CD4-positive, alpha-beta T cell (primary cell): ENCODE measurements around the gene OPRL1. TPM values are rescaled to one million over a fixed set of nuclear protein-coding genes. Genes with fewer than 3 reads are reported as not detected.
"Not testable (repeated sequence)": the region's sequence is repeated elsewhere in the genome, so short reads cannot be mapped to it uniquely, and the experiment has no call there.

Source experiments
- ATAC-seq: fragments of 200-7000 bp; cut with Tn5 transposase; one replicate; pipeline ENCODE4 v1.10.0; 2022; ENCODE audit warnings: mild to moderate bottlenecking; ENCODE audit not compliant: poor library complexity
- CTCF ChIA-PET: fragments of 350-600 bp; sonication (Branson Sonifier 250); formaldehyde crosslinking; loops from one replicate; lab custom pipeline; 2021; ENCODE audit warnings: antibody characterized with exemption, inconsistent platforms; lab: Charles Lee
- POLR2A ChIA-PET: fragments of 350-600 bp; sonication (Branson Sonifier 250); formaldehyde crosslinking; loops from one replicate; lab custom pipeline; 2021; ENCODE audit warnings: antibody characterized with exemption, inconsistent platforms; lab: Charles Lee
- DNase-seq, 14 experiments: peaks; one replicate each; pipeline ENCODE4 v3.0.0-alpha.2; 2013 to 2020; ENCODE audit warnings: mixed read lengths in 2 of 14
- H3K27ac ChIP-seq, 2 donors: one replicate each; pipeline versions ENCODE4 v1.5.1 to v1.7.0; 2013; ENCODE audit warnings: low read length in 2 of 2, low read depth in 1 of 2, mild to moderate bottlenecking in 1 of 2
- H3K27me3 ChIP-seq, 2 experiments: 1 replicate in 1 of 2; 2 replicates in 1 of 2; pipeline versions ENCODE4 v1.6.1 to v1.7.0; 2013; ENCODE audit warnings: low read length in 2 of 2, control low read depth in 1 of 2, mild to moderate bottlenecking in 1 of 2, moderate library complexity in 1 of 2; ENCODE audit not compliant: insufficient read depth in 2 of 2, control insufficient read depth in 1 of 2
- H3K36me3 ChIP-seq: one replicate; pipeline ENCODE4 v1.6.1; 2013; ENCODE audit warnings: low read length, control low read depth; ENCODE audit not compliant: insufficient read depth
- H3K4me1 ChIP-seq: one replicate; pipeline ENCODE4 v1.6.1; 2013; ENCODE audit warnings: low read length, control low read depth; ENCODE audit not compliant: insufficient read depth
- H3K4me3 ChIP-seq: one replicate; pipeline ENCODE4 v1.5.1; 2013; ENCODE audit warnings: mild to moderate bottlenecking, low read length, moderate library complexity
- H3K9me3 ChIP-seq, 2 experiments: 1 replicate in 1 of 2; 2 replicates in 1 of 2; pipeline versions ENCODE4 v1.6.1 to v1.7.0; 2013; ENCODE audit warnings: low read length in 2 of 2, mild to moderate bottlenecking in 2 of 2, control low read depth in 1 of 2, moderate library complexity in 1 of 2; ENCODE audit not compliant: control insufficient read depth in 1 of 2, insufficient read depth in 1 of 2
- H3K27ac Mint-ChIP-seq: one replicate; pipeline ENCODE4 v1.8.0; 2020; ENCODE audit warnings: mixed read lengths
- H3K27me3 Mint-ChIP-seq: one replicate; pipeline ENCODE4 v1.8.0; 2021; ENCODE audit warnings: mixed read lengths
- H3K36me3 Mint-ChIP-seq: one replicate; pipeline ENCODE4 v1.8.0; 2021; ENCODE audit warnings: low read depth, mixed read lengths
- H3K4me1 Mint-ChIP-seq: one replicate; pipeline ENCODE4 v1.8.0; 2021; ENCODE audit warnings: low read depth, mixed read lengths
- H3K4me3 Mint-ChIP-seq: one replicate; pipeline ENCODE4 v1.8.0; 2020; ENCODE audit warnings: mild to moderate bottlenecking, mixed read lengths
- H3K9me3 Mint-ChIP-seq: one replicate; pipeline ENCODE4 v1.8.0; 2020; ENCODE audit warnings: mixed read lengths
- intact Hi-C, 2 experiments: fragments of 100-400 bp; cut with DNase I in 1 of 2; cut with micrococcal nuclease in 1 of 2; formaldehyde crosslinking; loops; one replicate each; pipeline versions ENCODE4 v1.15.1 to v1.9.0; 2023 to 2025; cut with DNase I, micrococcal nuclease
- total RNA-seq, 174 experiments: library from RNA in 2 of 174; stranded (reverse) in 2 of 174; gene quantifications; one replicate each; pipeline ENCODE4 v1.2.3 and lab custom pipeline; 2021 to 2026
- TF ChIP-seq, protein P1 (sequence below): fragments of 200-600 bp; IDR thresholded peaks from one replicate; pipeline ENCODE4 v1.8.0; 2022; ENCODE audit warnings: antibody characterized with exemption, mild to moderate bottlenecking

Gene OPRL1
- total RNA-seq, 2 experiments from 2014 or later, result 1.0 to 1.2 TPM

DNA sequence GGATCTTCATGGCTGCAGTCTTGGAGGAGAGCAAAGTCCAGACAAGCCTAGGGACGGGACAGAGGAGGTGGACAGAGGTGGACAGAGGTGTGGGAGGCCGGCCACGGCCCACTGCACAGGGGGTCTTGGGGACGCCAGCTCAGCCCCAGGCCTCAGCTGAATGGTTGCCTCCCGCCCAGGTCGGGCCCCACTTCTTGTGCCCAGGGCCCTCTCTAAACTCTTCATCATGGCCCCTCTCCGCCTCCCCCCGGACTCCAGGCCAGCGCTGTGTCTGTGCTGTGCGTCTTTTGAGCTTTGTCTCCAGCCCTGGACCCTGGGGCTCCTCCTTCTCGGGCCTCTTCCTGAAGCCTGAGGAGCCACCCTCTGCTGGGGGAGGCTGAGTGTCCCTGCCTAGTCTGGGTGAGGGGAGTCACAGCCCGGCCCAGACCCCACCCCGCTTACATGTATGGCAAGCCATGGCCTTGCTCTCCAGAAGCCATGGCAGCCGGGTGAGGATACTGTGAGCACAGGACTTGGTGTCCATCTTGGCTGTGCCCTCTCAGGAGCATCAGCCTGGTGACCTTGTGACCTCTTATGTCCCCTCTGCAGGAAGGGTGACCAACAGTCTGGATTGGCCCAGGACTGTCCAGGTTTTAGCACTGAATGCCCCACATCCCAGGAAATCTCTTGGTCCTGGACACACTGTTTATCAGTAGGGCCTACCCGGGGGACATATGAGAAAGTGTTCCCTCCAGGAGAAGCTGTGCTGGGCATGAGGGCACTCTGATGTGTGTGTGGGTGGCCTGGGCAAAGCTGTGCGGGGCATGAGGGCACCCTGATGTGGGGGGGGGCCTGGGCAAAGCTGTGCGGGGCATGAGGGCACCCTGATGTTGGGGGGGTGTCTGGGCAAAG, 36.9 kb downstream of the OPRL1 start:
- TF ChIP-seq, protein P1, sequence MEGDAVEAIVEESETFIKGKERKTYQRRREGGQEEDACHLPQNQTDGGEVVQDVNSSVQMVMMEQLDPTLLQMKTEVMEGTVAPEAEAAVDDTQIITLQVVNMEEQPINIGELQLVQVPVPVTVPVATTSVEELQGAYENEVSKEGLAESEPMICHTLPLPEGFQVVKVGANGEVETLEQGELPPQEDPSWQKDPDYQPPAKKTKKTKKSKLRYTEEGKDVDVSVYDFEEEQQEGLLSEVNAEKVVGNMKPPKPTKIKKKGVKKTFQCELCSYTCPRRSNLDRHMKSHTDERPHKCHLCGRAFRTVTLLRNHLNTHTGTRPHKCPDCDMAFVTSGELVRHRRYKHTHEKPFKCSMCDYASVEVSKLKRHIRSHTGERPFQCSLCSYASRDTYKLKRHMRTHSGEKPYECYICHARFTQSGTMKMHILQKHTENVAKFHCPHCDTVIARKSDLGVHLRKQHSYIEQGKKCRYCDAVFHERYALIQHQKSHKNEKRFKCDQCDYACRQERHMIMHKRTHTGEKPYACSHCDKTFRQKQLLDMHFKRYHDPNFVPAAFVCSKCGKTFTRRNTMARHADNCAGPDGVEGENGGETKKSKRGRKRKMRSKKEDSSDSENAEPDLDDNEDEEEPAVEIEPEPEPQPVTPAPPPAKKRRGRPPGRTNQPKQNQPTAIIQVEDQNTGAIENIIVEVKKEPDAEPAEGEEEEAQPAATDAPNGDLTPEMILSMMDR, result no peak
- H3K9me3 ChIP-seq, result no peaks in the 10 kb centered on the region
- peaks cover 2 to 6% of the 10 kb centered on the region in 2 experiments for H3K27me3 ChIP-seq
- ChIA-PET CTCF (no interaction called here), POLR2A (no interaction called here)
- DNase-seq (peak in 1 of 14 experiments; percentile 26), ATAC-seq (no peak)
- H3K27ac Mint-ChIP-seq, result no peak overlapping the region
- no peak overlapping the region for H3K4me3 ChIP-seq
- H3K9me3 Mint-ChIP-seq, result no peaks in the 10 kb centered on the region
- no peak overlapping the region for H3K27ac ChIP-seq
- intact Hi-C loops, result no loop called here
- H3K27me3 Mint-ChIP-seq, result peaks cover 5% of the 10 kb centered on the region
- H3K36me3 Mint-ChIP-seq, result no peaks in the 10 kb centered on the region
- no peak overlapping the region for H3K4me3 Mint-ChIP-seq
- no peaks in the 10 kb centered on the region for H3K36me3 ChIP-seq
- peaks cover 9% of the 10 kb centered on the region for H3K4me1 Mint-ChIP-seq
- peaks cover 13% of the 10 kb centered on the region for H3K4me1 ChIP-seq

DNA sequence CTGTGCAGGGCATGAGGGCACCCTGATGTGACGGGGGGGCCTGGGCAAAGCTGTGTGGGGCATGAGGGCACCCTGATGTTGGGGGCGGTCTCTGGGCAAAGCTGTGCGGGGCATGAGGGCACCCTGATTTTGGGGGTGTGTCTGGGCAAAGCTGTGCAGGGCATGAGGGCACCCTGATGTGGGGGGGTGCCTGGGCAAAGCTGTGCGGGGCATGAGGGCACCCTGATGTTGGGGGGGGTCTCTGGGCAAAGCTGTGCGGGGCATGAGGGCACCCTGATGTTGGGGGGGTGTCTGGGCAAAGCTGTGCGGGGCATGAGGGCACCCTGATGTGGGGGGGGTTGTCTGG, 37.5 kb downstream of the OPRL1 start:
- POLR2A ChIA-PET, H3K4me1 Mint-ChIP-seq, H3K4me3 ChIP-seq, H3K27ac Mint-ChIP-seq, H3K4me3 Mint-ChIP-seq, intact Hi-C loops, CTCF ChIA-PET, H3K9me3 Mint-ChIP-seq, ATAC-seq, H3K9me3 ChIP-seq, H3K27me3 Mint-ChIP-seq, H3K36me3 ChIP-seq, H3K27ac ChIP-seq, H3K36me3 Mint-ChIP-seq, DNase-seq, H3K27me3 ChIP-seq: not testable (repeated sequence)
- H3K4me1 ChIP-seq, result peaks cover 13% of the 10 kb centered on the region

DNA sequence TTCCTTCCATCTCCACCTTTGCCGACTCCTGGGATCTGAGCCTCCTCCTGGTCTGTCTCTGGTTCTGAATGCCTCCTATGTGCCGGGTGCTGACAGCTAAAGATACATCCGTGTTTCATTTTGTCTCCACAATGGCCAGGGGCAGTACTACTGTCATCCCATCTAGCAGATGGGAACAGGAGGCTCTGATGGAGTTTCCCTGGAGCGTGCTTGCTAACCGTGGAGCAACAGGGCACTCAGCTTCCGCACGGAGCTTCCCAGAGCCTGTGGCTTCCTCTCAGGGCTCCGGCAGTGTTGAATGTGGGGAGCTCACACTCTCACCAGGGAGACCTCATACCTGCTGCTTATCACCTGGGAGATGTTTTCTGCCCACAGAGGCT, 39.4 kb downstream of the OPRL1 start:
- Mint-ChIP-seq H3K4me3 (no peak overlapping the region), H3K9me3 (no peaks in the 10 kb centered on the region), H3K27ac (no peak overlapping the region), H3K27me3 (peaks cover 7% of the 10 kb centered on the region), H3K4me1 (peaks cover 9% of the 10 kb centered on the region), H3K36me3 (no peaks in the 10 kb centered on the region)
- H3K4me3 ChIP-seq, result no peak overlapping the region
- H3K27me3 ChIP-seq, result peaks cover 7% of the 10 kb centered on the region in 2 experiments
- no peak overlapping the region for H3K27ac ChIP-seq
- POLR2A ChIA-PET, result interaction anchor here (1.6 to 1.9 kb wide), 2 partner anchors 36 to 41 kb away, joined by 8 to 13 read pairs; partner anchors contain the start of genes OPRL1 and RGS19
- TF ChIP-seq, protein P1, result no peak
- DNase-seq (peak in 1 of 14 experiments; percentile 20), ATAC-seq (no peak)
- no peaks in the 10 kb centered on the region for H3K36me3 ChIP-seq
- CTCF ChIA-PET, result interaction anchor here (2.1 kb wide), 1 partner anchor 139 kb away, joined by 14 read pairs; the partner anchor contains the start of genes PRPF6 and SAMD10
- no peaks in the 10 kb centered on the region for H3K9me3 ChIP-seq
- H3K4me1 ChIP-seq, result peaks cover 13% of the 10 kb centered on the region
- intact Hi-C loops, result no loop called here
